NCI-H1417 treated with DMSO at 0.1 percent for 48 hours (cell line): ENCODE results near the gene CYP2S1.
"Not testable (repeated sequence)": the region's sequence is repeated elsewhere in the genome, so short reads cannot be mapped to it uniquely, and the experiment has no call there.

Experiments used
- DNase-seq: peaks from one replicate; lab custom pipeline; 2025; lab: John Stamatoyannopoulos, UW

Gene CYP2S1

GRCh38 chr19:41194157-41194552 lies 1.1 kb downstream of the CYP2S1 start:
- DNase-seq, result no peak

GRCh38 chr19:41195675-41196497 lies 2.9 kb downstream of the CYP2S1 start:
- DNase-seq, result no peak

- no peak for DNase-seq
These were observed 5.5 kb downstream of the CYP2S1 start for GRCh38 chr19:41198559-41198958.

- no peak for DNase-seq
These were observed 10.4 kb downstream of the CYP2S1 start for GRCh38 chr19:41203371-41203770.

GRCh38 chr19:41204338-41204737 lies 11.3 kb downstream of the CYP2S1 start:
- not testable (repeated sequence) for DNase-seq

GRCh38 chr19:41205995-41206394 lies 13.0 kb downstream of the CYP2S1 start:
- DNase-seq, result no peak

GRCh38 chr19:41206456-41206855 lies 13.4 kb downstream of the CYP2S1 start:
- DNase-seq, result no peak

GRCh38 chr19:41206926-41207750 lies 14.1 kb downstream of the CYP2S1 start:
- no peak for DNase-seq

GRCh38 chr19:41214161-41214560 lies 21.1 kb downstream of the CYP2S1 start:
- no peak for DNase-seq

- DNase-seq, result no peak
These were observed 24.7 kb downstream of the CYP2S1 start for GRCh38 chr19:41217741-41218140.

GRCh38 chr19:41218249-41218614 lies 25.2 kb downstream of the CYP2S1 start:
- DNase-seq, result no peak

GRCh38 chr19:41218615-41219507 lies 25.8 kb downstream of the CYP2S1 start, which contains the start of gene AXL:
AXL (plus strand) TSS chr19:41219223; CDS start chr19:41219393, 170 bp downstream.
- DNase-seq, result no peak

- DNase-seq, result no peak
These were observed 27.0 kb downstream of the CYP2S1 start for GRCh38 chr19:41219924-41220567.

- DNase-seq, result no peak
These were observed 27.8 kb downstream of the CYP2S1 start for GRCh38 chr19:41220811-41221210.

GRCh38 chr19:41221514-41222205 lies 28.6 kb downstream of the CYP2S1 start:
- DNase-seq, result no peak

- DNase-seq, result no peak
These were observed 29.2 kb downstream of the CYP2S1 start for GRCh38 chr19:41222240-41222639.

GRCh38 chr19:41223431-41224234 lies 30.6 kb downstream of the CYP2S1 start:
- no peak for DNase-seq

GRCh38 chr19:41224632-41225031 lies 31.6 kb downstream of the CYP2S1 start:
- DNase-seq, result no peak

GRCh38 chr19:41225238-41226052 lies 32.4 kb downstream of the CYP2S1 start:
- DNase-seq, result no peak
